Measurements from ENCODE around the gene IFITM5. TPM values are rescaled to one million over a fixed set of nuclear protein-coding genes. Genes with fewer than 3 reads are reported as not detected.
"Not testable (repeated sequence)": the region's sequence is repeated elsewhere in the genome, so short reads cannot be mapped to it uniquely, and the experiment has no call there.

Gene IFITM5
- total and polyA plus RNA-seq, 2 of the 4 experiments (the other 2 are of a cell fraction), result not detected

GRCh38 chr11:287821-288477 lies 11.4 kb downstream of the IFITM5 start:
- Histone ChIP-seq H3K18ac (ENCODE audit: low read depth, low read length) (no peak overlapping the region), H4K91ac (ENCODE audit: insufficient read depth, low read depth, low read length) (no peak overlapping the region), H3K4me1 (ENCODE audit: control insufficient read depth, insufficient read depth, low read length) (peaks cover 4% of the 10 kb centered on the region; the same call in 1 of the 2 replicates), H3K9me1 (ENCODE audit: insufficient read depth, low read length) (no peaks in the 10 kb centered on the region), H2BK5ac (ENCODE audit: low read depth, low read length, poor library complexity, severe bottlenecking) (no peak overlapping the region), H3K14ac (replicated peaks; ENCODE audit: low read depth, low read length) (peak overlapping the region; percentile 63; the same call in 1 of the 2 replicates), H2AFZ (replicated peaks; ENCODE audit: low read length, poor library complexity) (peak overlapping the region; percentile 92), H3K27me3 (ENCODE audit: control insufficient read depth, insufficient read depth, low read length) (peaks cover 23% of the 10 kb centered on the region), H3K4me2 (ENCODE audit: low read depth, low read length) (peak overlapping the region; percentile 86), H3K4ac (ENCODE audit: low read depth, low read length) (no peak overlapping the region), H3K56ac (ENCODE audit: extremely low read depth, insufficient read depth, low read length) (no peak overlapping the region), H3K9ac (ENCODE audit: low read depth, low read length) (peak overlapping the region; percentile 5; the same call in 1 of the 2 replicates), H4K8ac (ENCODE audit: low read depth in 2 of 2, low read length in 2 of 2) (no peak overlapping the region), H3K27ac (ENCODE audit: insufficient read depth, low read length) (no peak overlapping the region), H2BK120ac (ENCODE audit: low read depth, low read length) (no peak overlapping the region), H3K79me1 (ENCODE audit: low read depth in 1 of 2, low read length in 2 of 2) (peaks cover 0 to 7% of the 10 kb centered on the region in 2 experiments; a peak in 3 of 4 replicates), H3K36me3 (ENCODE audit: control insufficient read depth, insufficient read depth, low read length) (peaks cover 6% of the 10 kb centered on the region; the same call in 1 of the 2 replicates), H2AK9ac (replicated peaks; ENCODE audit: low read depth, low read length, poor library complexity) (no peak overlapping the region), H4K5ac (ENCODE audit: low read depth, low read length) (no peak overlapping the region), H2BK20ac (ENCODE audit: low read depth, low read length) (no peak overlapping the region), H2AK5ac (ENCODE audit: low read depth, low read length) (no peak overlapping the region), H4K20me1 (ENCODE audit: insufficient read depth, low read length) (no peaks in the 10 kb centered on the region), H3K9me3 (ENCODE audit: control insufficient read depth, insufficient read depth, low read length) (no peaks in the 10 kb centered on the region), H2BK15ac (ENCODE audit: low read depth, low read length) (no peak overlapping the region), H3K4me3 (ENCODE audit: insufficient read depth, low read depth, low read length) (peak overlapping the region; percentile 67), H3K23ac (ENCODE audit: low read depth, low read length) (peak overlapping the region; percentile 75)
- intact Hi-C loops (cut with micrococcal nuclease), result no loop called here
- CTCF ChIA-PET, result no interaction called here
- TF ChIP-seq FOS (IDR thresholded peaks at IDR 0.05; ENCODE audit: low read depth, low read length) (no peak), SMC3 (IDR thresholded peaks at IDR 0.05; ENCODE audit: low read depth, low read length) (no peak), MXI1 (IDR thresholded peaks at IDR 0.05; ENCODE audit: borderline replicate concordance, low read depth, low read length) (no peak), MAFK (IDR thresholded peaks at IDR 0.05; ENCODE audit: low read depth, low read length) (no peak), NFE2L2 (IDR thresholded peaks at IDR 0.05; ENCODE audit: low read depth, low read length) (no peak), POLR2A (IDR thresholded peaks at IDR 0.05; ENCODE audit: low read depth, low read length) (no peak), CEBPB (IDR thresholded peaks at IDR 0.05; ENCODE audit: low read depth, low read length) (no peak)
- 15% methylated on average over 12 of the region's 41 CpGs; no CpG with 5 or more reads in 1 of the 2 experiments for WGBS, 2 experiments (ENCODE audit: extremely low coverage in 2 of 2, insufficient read length in 1 of 2)
- DNase-seq (no peak), ATAC-seq (ENCODE audit: low read depth) (no peak; the same call in 1 of the 2 replicates)
- dilution Hi-C loops (cut with HindIII; ENCODE audit: low sequenced_read_pairs, unreplicated experiment), result no loop called here
- no TSS peak for BruUV-seq (replicated peaks)
- POLR2A ChIA-PET (ENCODE audit: unreplicated experiment), result no interaction called here
- in situ Hi-C loops (cut with MboI; ENCODE audit: low sequenced_read_pairs), result loop anchor here (10.0 kb wide), 1 partner anchor 63 kb away; no protein-coding TSS in a partner anchor

GRCh38 chr11:286977-287820 lies 12.1 kb downstream of the IFITM5 start:
- BruUV-seq (replicated peaks); CTCF ChIA-PET; H3K9me3 ChIP-seq (ENCODE audit: control insufficient read depth, insufficient read depth, low read length); dilution Hi-C loops (cut with HindIII; ENCODE audit: low sequenced_read_pairs, unreplicated experiment); H4K5ac ChIP-seq (ENCODE audit: low read depth, low read length); intact Hi-C loops (cut with micrococcal nuclease); H3K4me3 ChIP-seq (ENCODE audit: insufficient read depth, low read depth, low read length); DNase-seq; H3K79me1 ChIP-seq (ENCODE audit: low read depth in 1 of 2, low read length in 2 of 2); H2BK20ac ChIP-seq (ENCODE audit: low read depth, low read length); H2AK5ac ChIP-seq (ENCODE audit: low read depth, low read length); H3K9me1 ChIP-seq (ENCODE audit: insufficient read depth, low read length); H4K8ac ChIP-seq (ENCODE audit: low read depth in 2 of 2, low read length in 2 of 2); H2AK9ac ChIP-seq (replicated peaks; ENCODE audit: low read depth, low read length, poor library complexity); H3K14ac ChIP-seq (replicated peaks; ENCODE audit: low read depth, low read length); H3K23ac ChIP-seq (ENCODE audit: low read depth, low read length); H3K4ac ChIP-seq (ENCODE audit: low read depth, low read length); H3K27ac ChIP-seq (ENCODE audit: insufficient read depth, low read length); H2BK5ac ChIP-seq (ENCODE audit: low read depth, low read length, poor library complexity, severe bottlenecking); H4K91ac ChIP-seq (ENCODE audit: insufficient read depth, low read depth, low read length); H2AFZ ChIP-seq (replicated peaks; ENCODE audit: low read length, poor library complexity); H3K56ac ChIP-seq (ENCODE audit: extremely low read depth, insufficient read depth, low read length); H3K4me1 ChIP-seq (ENCODE audit: control insufficient read depth, insufficient read depth, low read length); H3K18ac ChIP-seq (ENCODE audit: low read depth, low read length); H2BK120ac ChIP-seq (ENCODE audit: low read depth, low read length); POLR2A ChIA-PET (ENCODE audit: unreplicated experiment); H3K4me2 ChIP-seq (ENCODE audit: low read depth, low read length); H4K20me1 ChIP-seq (ENCODE audit: insufficient read depth, low read length); H3K9ac ChIP-seq (ENCODE audit: low read depth, low read length); H2BK15ac ChIP-seq (ENCODE audit: low read depth, low read length); ATAC-seq (ENCODE audit: low read depth); H3K36me3 ChIP-seq (ENCODE audit: control insufficient read depth, insufficient read depth, low read length): not testable (repeated sequence)
- H3K27me3 ChIP-seq (ENCODE audit: control insufficient read depth, insufficient read depth, low read length), result peaks cover 31% of the 10 kb centered on the region
- WGBS, 2 experiments (ENCODE audit: extremely low coverage in 2 of 2, insufficient read length in 1 of 2), result 90% methylated on average over 20 of the region's 27 CpGs; no CpG with 5 or more reads in 1 of the 2 experiments
- in situ Hi-C loops (cut with MboI; ENCODE audit: low sequenced_read_pairs), result loop anchor here (10.0 kb wide), 1 partner anchor 62 kb away; no protein-coding TSS in a partner anchor
